ENCODE data around the gene SPON2.

- TF ChIP-seq CTCF (IDR thresholded peaks at IDR 0.05) (no peak), POLR2AphosphoS5 (IDR thresholded peaks at IDR 0.05; ENCODE audit: low read depth, low read length) (no peak), TCF7L2 (IDR thresholded peaks at IDR 0.05; ENCODE audit: low read depth, low read length) (no peak)
These were observed 43.8 kb upstream of the SPON2 start for GRCh38 chr4:1216076-1216614.

All from Panc1 (cell line).